GM12873 (cell line): ENCODE measurements around the gene USP35.

Source experiments
- TF ChIP-seq, protein P1 (sequence below): IDR thresholded peaks from 2 replicates; pipeline ENCODE4 v1.5.1; 2012; ENCODE audit warnings: low read depth, mild to moderate bottlenecking, moderate library complexity, low read length, control low read depth; ENCODE audit not compliant: insufficient read depth; ENCODE audit errors: missing control alignments

Gene USP35

DNA sequence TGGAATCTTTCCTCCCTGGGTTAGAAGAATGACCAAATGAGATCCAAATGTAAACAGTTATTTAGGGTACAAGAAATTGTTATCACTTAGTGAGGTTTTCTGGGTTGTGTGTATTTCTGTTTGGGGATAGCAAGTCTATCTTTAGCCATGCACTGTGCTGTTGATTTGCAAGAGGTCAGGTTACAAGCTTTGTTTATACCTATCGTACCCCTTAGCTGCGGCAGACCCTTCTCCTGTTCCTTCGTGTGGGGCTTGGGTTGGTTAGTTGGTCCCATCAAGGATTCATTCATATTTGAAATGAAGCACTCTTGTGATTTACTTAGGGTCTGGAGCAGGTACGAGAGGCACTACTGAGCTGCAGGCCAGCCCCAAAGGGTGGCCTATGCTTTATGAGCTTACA, 72.6 kb downstream of the USP35 start:
- TF ChIP-seq, protein P1, sequence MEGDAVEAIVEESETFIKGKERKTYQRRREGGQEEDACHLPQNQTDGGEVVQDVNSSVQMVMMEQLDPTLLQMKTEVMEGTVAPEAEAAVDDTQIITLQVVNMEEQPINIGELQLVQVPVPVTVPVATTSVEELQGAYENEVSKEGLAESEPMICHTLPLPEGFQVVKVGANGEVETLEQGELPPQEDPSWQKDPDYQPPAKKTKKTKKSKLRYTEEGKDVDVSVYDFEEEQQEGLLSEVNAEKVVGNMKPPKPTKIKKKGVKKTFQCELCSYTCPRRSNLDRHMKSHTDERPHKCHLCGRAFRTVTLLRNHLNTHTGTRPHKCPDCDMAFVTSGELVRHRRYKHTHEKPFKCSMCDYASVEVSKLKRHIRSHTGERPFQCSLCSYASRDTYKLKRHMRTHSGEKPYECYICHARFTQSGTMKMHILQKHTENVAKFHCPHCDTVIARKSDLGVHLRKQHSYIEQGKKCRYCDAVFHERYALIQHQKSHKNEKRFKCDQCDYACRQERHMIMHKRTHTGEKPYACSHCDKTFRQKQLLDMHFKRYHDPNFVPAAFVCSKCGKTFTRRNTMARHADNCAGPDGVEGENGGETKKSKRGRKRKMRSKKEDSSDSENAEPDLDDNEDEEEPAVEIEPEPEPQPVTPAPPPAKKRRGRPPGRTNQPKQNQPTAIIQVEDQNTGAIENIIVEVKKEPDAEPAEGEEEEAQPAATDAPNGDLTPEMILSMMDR: no peak

DNA sequence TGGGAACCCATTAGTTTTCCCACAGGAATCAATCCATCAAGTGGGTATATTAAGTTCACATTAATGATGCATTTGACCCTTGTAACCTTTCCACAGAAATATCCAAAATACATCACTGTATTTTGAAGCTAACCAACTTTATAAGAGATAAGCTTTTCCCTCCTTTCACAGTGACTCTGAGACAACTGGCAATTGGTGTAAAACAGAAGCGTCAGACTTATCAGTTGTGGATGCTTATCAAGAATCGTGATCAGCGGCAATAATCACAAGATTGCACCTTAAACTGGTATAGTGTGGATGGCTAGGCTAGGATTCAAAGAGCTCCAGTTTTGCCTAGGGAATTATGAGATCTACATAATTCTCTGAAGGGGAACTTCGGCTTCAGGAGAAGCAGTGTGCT, 73.1 kb downstream of the USP35 start:
- TF ChIP-seq, protein P1: no peak

DNA sequence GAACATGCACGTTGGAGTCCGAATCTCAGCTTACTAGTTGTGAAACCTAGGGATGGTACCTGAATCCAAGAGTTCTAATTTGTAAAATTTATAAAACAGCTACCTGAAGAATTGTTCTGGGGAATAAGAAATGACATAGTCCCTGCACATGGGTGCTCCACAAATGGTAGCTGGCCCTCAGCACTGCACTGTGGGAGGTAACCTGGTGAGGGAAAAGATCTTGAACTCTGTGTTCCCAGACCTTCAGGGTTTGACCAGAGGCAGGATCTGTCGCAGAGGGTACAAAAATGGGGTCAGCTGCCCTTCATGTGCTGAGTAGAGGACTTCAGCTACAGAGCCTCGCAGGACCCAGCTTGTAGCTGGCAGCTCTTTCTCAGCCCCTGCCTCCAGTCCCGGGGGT, 73.5 kb downstream of the USP35 start:
- TF ChIP-seq, protein P1: no peak

DNA sequence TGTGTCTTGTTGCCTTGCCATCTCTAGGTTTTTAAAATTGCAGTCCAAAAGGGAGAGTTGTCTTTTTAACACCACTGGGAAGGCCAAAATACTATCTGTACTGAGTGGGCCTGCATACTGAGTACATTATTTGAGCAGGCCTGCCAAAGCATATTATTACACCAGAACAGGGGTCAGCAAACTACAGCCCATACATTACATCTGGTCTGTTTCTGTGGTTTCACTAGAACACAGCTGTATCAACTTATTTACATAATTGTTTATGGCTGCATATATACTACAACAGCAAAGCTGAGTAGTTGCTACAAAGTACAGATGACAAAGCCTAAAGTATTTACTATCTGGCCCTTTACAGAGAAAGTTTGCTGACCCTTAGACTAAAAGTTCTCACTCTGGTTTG, 74.0 kb downstream of the USP35 start:
- TF ChIP-seq, protein P1: no peak
